Suprapubic skin (tissue), 3 donors: Measurements from ENCODE around the gene PREP.

Experiments used
- CTCF ChIP-seq, 2 donors: fragments of 200-600 bp in 1 of 2; fragments of 450-650 bp in 1 of 2; sonication (generic) in 1 of 2; IDR thresholded peaks; one replicate each; pipeline ENCODE4 v1.5.1; 2016 to 2019; ENCODE audit warnings: antibody characterized with exemption in 2 of 2, mild to moderate bottlenecking in 1 of 2, moderate library complexity in 1 of 2
- POLR2AphosphoS5 ChIP-seq, 3 donors: sonication (generic); formaldehyde crosslinking; IDR thresholded peaks; one replicate each; pipeline ENCODE4 v1.6.1; 2017; ENCODE audit warnings: antibody characterized with exemption in 3 of 3

- TF ChIP-seq CTCF (IDR thresholded peaks at IDR 0.05) = no peak
- no peak for TF ChIP-seq POLR2AphosphoS5 (IDR thresholded peaks at IDR 0.05)
These were observed 1.4 kb downstream of the PREP start for GRCh38 chr6:105401247-105402089.
